Measurements from ENCODE around the gene PRKAB2.
"Not testable (repeated sequence)": the region's sequence is repeated elsewhere in the genome, so short reads cannot be mapped to it uniquely, and the experiment has no call there.

The PRKAB2 gene

DNA sequence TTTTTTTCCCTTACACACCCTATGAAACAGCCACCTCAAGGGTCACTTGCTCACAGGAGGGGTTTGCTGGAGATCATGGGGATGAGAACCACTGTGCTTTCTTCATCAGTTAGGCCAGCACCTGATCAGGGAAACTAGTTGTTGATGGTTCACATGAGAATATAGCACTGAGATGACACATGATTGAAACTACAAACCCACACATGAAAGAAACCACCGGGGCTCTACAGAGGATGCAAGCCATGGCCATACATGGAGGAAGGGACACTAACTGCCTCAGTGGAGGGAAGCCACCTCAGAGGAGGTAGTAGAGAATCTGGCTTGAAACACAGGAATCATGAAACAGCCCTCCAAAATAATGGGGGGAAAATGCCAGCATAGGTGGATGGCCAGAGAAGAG lies 63.2 kb downstream of the PRKAB2 start:
- no peak for DNase-seq

GRCh38 chr1:147106407-147106881 lies 65.8 kb downstream of the PRKAB2 start:
- DNase-seq, result not testable (repeated sequence)

GRCh38 chr1:147105909-147106308 lies 66.4 kb downstream of the PRKAB2 start:
- no peak for DNase-seq

All from NCI-H2227 treated with DMSO at 0.1 percent for 48 hours (cell line).